Activated CD8-positive, alpha-beta memory T cell treated with anti-CD3 and anti-CD28 coated beads, Interleukin-2, amount 10 ng/mL, durations not matched to agents 7 days and 5 days (primary cell): ENCODE data around the gene TSPAN9. TPM values are rescaled to one million over a fixed set of nuclear protein-coding genes. Genes with fewer than 3 reads are reported as not detected.

Experiments
- ATAC-seq: fragments of 150-1000 bp; cut with Tn5 transposase; one replicate; pipeline ENCODE4 v1.10.0; 2021; ENCODE audit warnings: moderate library complexity
- CTCF ChIA-PET: fragments of 350-600 bp; sonication (Branson Sonifier 250); formaldehyde crosslinking; loops from one replicate; lab custom pipeline; 2021; ENCODE audit warnings: antibody characterized with exemption; lab: Charles Lee
- DNase-seq: peaks from one replicate; pipeline ENCODE4 v3.0.0-alpha.2; 2020
- H3K27ac Mint-ChIP-seq: one replicate; pipeline ENCODE4 v1.8.0; 2021; ENCODE audit warnings: mild to moderate bottlenecking, mixed read lengths
- H3K27me3 Mint-ChIP-seq: one replicate; pipeline ENCODE4 v1.8.0; 2021; ENCODE audit warnings: mixed read lengths
- H3K36me3 Mint-ChIP-seq: one replicate; pipeline ENCODE4 v1.8.0; 2021; ENCODE audit warnings: mild to moderate bottlenecking, mixed read lengths
- H3K4me1 Mint-ChIP-seq: one replicate; pipeline ENCODE4 v1.8.0; 2021; ENCODE audit warnings: mixed read lengths
- H3K4me3 Mint-ChIP-seq: one replicate; pipeline ENCODE4 v1.8.0; 2021; ENCODE audit warnings: mild to moderate bottlenecking, moderate library complexity, mixed read lengths
- H3K9me3 Mint-ChIP-seq: one replicate; pipeline ENCODE4 v1.8.0; 2022; ENCODE audit warnings: low read depth, mixed read lengths
- total RNA-seq, 2 experiments: library from RNA; stranded (reverse); gene quantifications; one replicate each; pipeline ENCODE4 v1.2.3, GENCODE V29; 2021

TSPAN9 gene
- total RNA-seq, 2 experiments from 2014 or later, result not detected

DNA sequence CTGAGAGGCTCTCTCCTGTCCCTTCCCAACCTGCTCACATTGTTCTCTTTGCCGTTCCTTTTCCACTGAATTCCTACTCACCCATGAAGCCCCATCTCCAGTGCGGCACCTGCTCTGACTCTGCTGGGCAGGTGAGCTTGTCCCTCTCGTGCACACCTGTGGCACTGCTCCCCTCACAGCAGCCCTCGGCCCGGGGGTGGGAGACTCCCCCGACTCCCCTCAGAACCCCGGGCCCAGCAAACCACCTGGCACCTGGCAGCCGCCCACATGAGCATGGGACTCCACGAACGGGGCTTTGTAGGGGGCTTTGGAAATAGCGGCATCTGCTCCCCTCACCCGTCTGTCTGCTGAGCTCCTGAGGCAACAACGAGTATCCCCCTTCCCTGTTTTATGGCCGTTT lies 251.4 kb downstream of the TSPAN9 start:
- Mint-ChIP-seq H3K4me3 (no peak overlapping the region), H3K4me1 (no peaks in the 10 kb centered on the region), H3K27me3 (peaks cover 3% of the 10 kb centered on the region), H3K36me3 (no peaks in the 10 kb centered on the region), H3K27ac (no peak overlapping the region), H3K9me3 (no peaks in the 10 kb centered on the region)
- CTCF ChIA-PET, result no interaction called here
- DNase-seq (no peak), ATAC-seq (no peak)

DNA sequence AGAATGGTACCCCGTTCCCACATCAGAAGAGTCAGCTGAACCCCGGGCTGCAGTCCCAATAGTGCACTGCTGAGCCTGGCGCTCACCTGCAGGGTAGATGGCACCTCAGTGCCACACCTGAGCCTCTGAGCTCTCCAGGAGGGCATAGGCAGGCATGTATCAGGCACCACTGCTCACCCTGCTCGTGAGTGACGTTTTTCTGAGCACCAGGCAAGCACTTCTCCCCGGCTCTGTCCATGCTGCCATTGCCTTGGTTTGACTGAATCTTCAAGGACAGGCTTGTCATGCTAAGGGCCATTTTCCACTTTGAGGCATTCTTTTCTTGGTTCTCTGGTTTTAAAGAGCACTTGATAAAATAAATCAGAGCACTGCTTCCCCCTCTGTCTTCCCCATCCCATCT lies 252.2 kb downstream of the TSPAN9 start:
- CTCF ChIA-PET, result no interaction called here
- DNase-seq (no peak), ATAC-seq (no peak)
- H3K9me3 Mint-ChIP-seq, result no peaks in the 10 kb centered on the region
- peaks cover 3% of the 10 kb centered on the region for H3K27me3 Mint-ChIP-seq
- no peaks in the 10 kb centered on the region for H3K36me3 Mint-ChIP-seq
- H3K27ac Mint-ChIP-seq, result no peak overlapping the region
- H3K4me1 Mint-ChIP-seq, result no peaks in the 10 kb centered on the region
- H3K4me3 Mint-ChIP-seq, result no peak overlapping the region

DNA sequence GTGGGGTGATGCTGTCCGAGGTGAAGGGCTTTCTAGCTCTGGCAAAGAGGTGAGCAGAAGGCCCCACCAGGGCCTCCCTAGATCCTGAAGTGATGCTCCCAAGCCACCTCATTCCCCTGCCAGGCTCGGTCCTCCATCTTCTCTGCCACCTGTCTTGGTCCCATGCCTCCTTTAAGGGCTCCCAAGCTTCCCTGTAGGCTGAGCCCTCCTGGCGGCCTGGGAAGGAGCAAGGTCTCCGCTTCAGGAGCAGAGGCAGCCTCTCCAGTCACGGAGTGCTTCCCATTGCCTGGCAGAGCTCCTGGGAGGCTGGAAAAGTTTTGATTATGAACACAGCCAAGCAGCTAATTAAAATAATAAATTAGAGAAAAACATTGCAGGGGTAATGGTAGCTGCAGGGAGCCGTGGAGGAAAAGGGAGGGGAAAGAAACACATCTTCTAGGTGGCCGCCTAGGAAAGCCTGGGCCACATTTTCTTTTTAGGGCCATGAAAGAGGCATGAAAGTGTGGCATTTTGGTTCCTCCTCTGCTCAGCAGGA lies 253.9 kb downstream of the TSPAN9 start:
- peaks cover 13% of the 10 kb centered on the region for H3K27me3 Mint-ChIP-seq
- no peaks in the 10 kb centered on the region for H3K9me3 Mint-ChIP-seq
- CTCF ChIA-PET, result no interaction called here
- ATAC-seq (no peak), DNase-seq (no peak)
- no peaks in the 10 kb centered on the region for H3K4me1 Mint-ChIP-seq
- no peak overlapping the region for H3K4me3 Mint-ChIP-seq
- no peaks in the 10 kb centered on the region for H3K36me3 Mint-ChIP-seq
- no peak overlapping the region for H3K27ac Mint-ChIP-seq

DNA sequence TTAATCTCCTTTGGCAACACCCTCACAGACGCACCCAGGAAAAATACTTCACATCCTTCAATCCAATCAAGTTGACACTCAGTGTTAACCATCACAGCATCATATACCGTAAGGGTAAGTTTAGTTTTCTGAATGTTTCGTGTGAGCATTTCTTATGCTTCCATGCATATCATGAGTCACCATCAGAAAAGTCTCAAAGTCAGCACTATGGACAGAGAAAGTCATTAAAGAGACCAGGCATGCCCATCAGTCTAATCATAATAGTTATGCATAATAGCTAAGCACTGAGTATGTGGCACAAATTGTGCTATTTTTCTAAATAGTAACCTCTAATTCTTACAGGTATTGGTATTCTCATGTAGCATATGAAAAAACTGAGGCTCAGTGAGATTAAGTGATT lies 255.0 kb downstream of the TSPAN9 start:
- CTCF ChIA-PET, result interaction anchor here (1.7 kb wide), 1 partner anchor 33 kb away, joined by 6 read pairs; no protein-coding TSS in a partner anchor

DNA sequence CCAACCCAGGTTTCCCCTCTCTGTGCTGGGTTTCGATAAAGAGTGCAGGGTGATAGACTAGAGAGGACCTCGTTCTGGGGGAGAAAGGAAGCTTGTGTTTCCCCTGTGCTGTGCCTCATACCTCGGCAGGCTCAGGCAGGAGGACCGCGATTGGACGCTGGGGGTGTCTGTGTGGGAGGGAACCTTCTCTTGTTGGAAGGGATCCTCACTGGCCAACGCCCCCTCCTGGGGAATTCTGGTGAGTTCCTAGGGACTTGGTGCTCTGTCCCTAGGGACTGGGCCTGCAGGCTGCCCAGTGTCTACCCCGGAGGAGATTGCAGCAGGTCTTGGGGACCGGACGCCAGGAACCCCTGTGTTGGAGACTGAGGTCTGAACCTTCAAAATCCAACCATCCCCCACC lies 256.4 kb downstream of the TSPAN9 start:
- ATAC-seq (no peak), DNase-seq (no peak)
- Mint-ChIP-seq H3K9me3 (no peaks in the 10 kb centered on the region), H3K36me3 (no peaks in the 10 kb centered on the region), H3K27ac (no peak overlapping the region), H3K27me3 (peaks cover 19% of the 10 kb centered on the region), H3K4me3 (no peak overlapping the region), H3K4me1 (no peaks in the 10 kb centered on the region)
- CTCF ChIA-PET, result no interaction called here

More for the DNA sequence above, 255.0 kb downstream of the TSPAN9 start:
- no peaks in the 10 kb centered on the region for H3K4me1 Mint-ChIP-seq
- H3K27me3 Mint-ChIP-seq, result peaks cover 19% of the 10 kb centered on the region
- DNase-seq (no peak), ATAC-seq (no peak)
- H3K9me3 Mint-ChIP-seq, result no peaks in the 10 kb centered on the region
- no peak overlapping the region for H3K27ac Mint-ChIP-seq
- no peaks in the 10 kb centered on the region for H3K36me3 Mint-ChIP-seq
- H3K4me3 Mint-ChIP-seq, result no peak overlapping the region

DNA sequence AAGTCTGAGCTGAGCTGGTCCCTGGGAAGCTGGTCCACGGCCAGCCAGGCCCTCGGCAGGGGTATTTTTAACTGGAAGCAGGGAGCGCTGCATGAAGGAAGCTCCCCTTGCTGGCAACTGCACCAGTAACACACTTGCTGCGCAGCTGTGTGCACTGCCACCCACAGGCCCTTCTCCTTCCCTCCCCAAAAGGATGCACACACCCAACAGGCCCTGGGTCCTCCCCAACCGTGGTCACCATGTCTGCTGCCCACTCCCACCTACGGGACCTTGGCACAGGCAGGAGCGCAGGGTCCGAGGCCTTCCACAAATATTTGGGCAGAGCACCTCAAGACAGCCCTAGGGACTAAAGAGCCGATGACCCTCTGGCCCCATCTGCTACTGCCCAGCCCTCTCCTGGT lies 256.8 kb downstream of the TSPAN9 start:
- ATAC-seq (no peak), DNase-seq (no peak)
- Mint-ChIP-seq H3K27me3 (peaks cover 22% of the 10 kb centered on the region), H3K9me3 (no peaks in the 10 kb centered on the region), H3K4me1 (no peaks in the 10 kb centered on the region), H3K27ac (no peak overlapping the region), H3K36me3 (no peaks in the 10 kb centered on the region), H3K4me3 (no peak overlapping the region)
- CTCF ChIA-PET, result no interaction called here

DNA sequence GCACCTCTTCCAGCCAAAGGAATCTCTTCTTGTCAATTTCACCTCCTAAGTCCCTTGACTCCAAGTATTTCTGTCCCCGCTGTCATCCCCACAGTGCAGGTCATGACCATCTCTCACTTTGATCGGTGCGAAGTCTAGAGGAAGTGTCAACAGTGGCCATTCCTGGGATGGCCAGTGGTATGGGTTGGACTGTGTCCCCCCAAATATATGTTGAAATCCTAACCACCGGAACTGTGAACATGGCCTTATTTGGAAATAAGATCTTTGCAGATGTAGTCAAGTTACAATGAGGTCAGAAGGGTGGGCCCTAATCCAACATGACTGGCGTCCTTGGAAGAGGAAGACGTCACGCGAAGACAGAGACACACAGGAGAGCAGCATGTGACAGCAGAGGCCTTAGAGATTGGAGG lies 257.9 kb downstream of the TSPAN9 start:
- Mint-ChIP-seq H3K27me3 (peaks cover 22% of the 10 kb centered on the region), H3K4me1 (no peaks in the 10 kb centered on the region), H3K9me3 (no peaks in the 10 kb centered on the region), H3K27ac (no peak overlapping the region), H3K4me3 (no peak overlapping the region), H3K36me3 (no peaks in the 10 kb centered on the region)
- DNase-seq, result no peak
- CTCF ChIA-PET, result no interaction called here
- no peak for ATAC-seq

Other genes with a start within 250 kb of the TSPAN9 start
- gene NRIP2, start 242.3 kb upstream of the TSPAN9 start, total RNA-seq, result not detected
- under 1 TPM in 1 of 2 experiments, not detected in 1; 0.67 TPM for gene TEX52, start 220.3 kb upstream of the TSPAN9 start, total RNA-seq
- 100 to 1,000 TPM; 130 to 155 TPM for gene FOXM1, start 200.2 kb upstream of the TSPAN9 start, total RNA-seq
- gene RHNO1, start 200.2 kb upstream of the TSPAN9 start, total RNA-seq, result 10 to 100 TPM; 43.4 to 49.2 TPM
- gene TULP3, start 186.5 kb upstream of the TSPAN9 start, total RNA-seq, result 1 to 10 TPM; 7.5 to 7.8 TPM
- 1 to 10 TPM in 1 of 2 experiments, under 1 TPM in 1; 0.44 to 1.6 TPM for gene TEAD4, start 118.0 kb upstream of the TSPAN9 start, total RNA-seq